Choroid plexus epithelial cell (primary cell): ENCODE measurements around the gene ARL15.

Source experiments
- DNase-seq: peaks from one replicate; pipeline ENCODE4 v3.0.0-alpha.2; 2010; ENCODE audit warnings: low read depth
- H3K4me3 ChIP-seq: 2 replicates; pipeline ENCODE4 v1.5.1; 2011; ENCODE audit warnings: low read depth, mild to moderate bottlenecking, control low read depth, low read length, moderate library complexity
- CTCF ChIP-seq: conservative IDR thresholded peaks from 2 replicates; pipeline ENCODE4 v1.5.1; 2011; ENCODE audit warnings: low read depth, mild to moderate bottlenecking, control low read depth, inconsistent platforms, low read length, moderate library complexity

The ARL15 gene

GRCh38 chr5:54002779-54003178, 307.6 kb downstream of the ARL15 start:
- no peak for TF ChIP-seq CTCF
- no peak overlapping the region for H3K4me3 ChIP-seq
- no peak for DNase-seq

- no peak for TF ChIP-seq CTCF
- no peak overlapping the region for H3K4me3 ChIP-seq
- no peak for DNase-seq
Observed at GRCh38 chr5:54001976-54002775, 308.2 kb downstream of the ARL15 start.

GRCh38 chr5:54000011-54000410, 310.4 kb downstream of the ARL15 start:
- H3K4me3 ChIP-seq = no peak overlapping the region
- TF ChIP-seq CTCF = no peak
- DNase-seq = no peak

GRCh38 chr5:53997736-53998627, 312.4 kb downstream of the ARL15 start:
- TF ChIP-seq CTCF = no peak
- DNase-seq = no peak
- no peak overlapping the region for H3K4me3 ChIP-seq

GRCh38 chr5:53996008-53996407, 314.4 kb downstream of the ARL15 start:
- no peak for DNase-seq
- no peak overlapping the region for H3K4me3 ChIP-seq
- TF ChIP-seq CTCF = no peak

- peak; percentile 74 for DNase-seq
- H3K4me3 ChIP-seq = no peak overlapping the region
- no peak for TF ChIP-seq CTCF
Observed at GRCh38 chr5:53994148-53994547, 316.2 kb downstream of the ARL15 start.
